Globus pallidus (tissue), 1 donor: ENCODE measurements around the gene PAX7.

Experiments used
- DNase-seq: peaks from one replicate; pipeline ENCODE4 v3.0.0-alpha.2; 2015; ENCODE audit warnings: low spot score

Gene PAX7

GRCh38 chr1:18641005-18641941 is 10.6 kb downstream of the PAX7 start:
- no peak for DNase-seq

- DNase-seq: no peak
Measured at GRCh38 chr1:18642278-18643095, 11.8 kb downstream of the PAX7 start.

- no peak for DNase-seq
Measured at GRCh38 chr1:18643154-18644012, 12.7 kb downstream of the PAX7 start.

GRCh38 chr1:18644013-18644399 is 13.4 kb downstream of the PAX7 start:
- DNase-seq: no peak

- no peak for DNase-seq
Measured at GRCh38 chr1:18644446-18644845, 13.8 kb downstream of the PAX7 start.

GRCh38 chr1:18644973-18645746 is 14.5 kb downstream of the PAX7 start:
- DNase-seq: no peak

- DNase-seq: no peak
Measured at GRCh38 chr1:18645747-18646090, 15.1 kb downstream of the PAX7 start.

- DNase-seq: no peak
Measured at GRCh38 chr1:18646091-18646785, 15.6 kb downstream of the PAX7 start.

GRCh38 chr1:18646786-18647410 is 16.3 kb downstream of the PAX7 start:
- no peak for DNase-seq

GRCh38 chr1:18647681-18648214 is 17.1 kb downstream of the PAX7 start:
- DNase-seq: no peak

GRCh38 chr1:18649693-18650370 is 19.2 kb downstream of the PAX7 start:
- DNase-seq: no peak

- DNase-seq: no peak
Measured at GRCh38 chr1:18651713-18652112, 21.1 kb downstream of the PAX7 start.

- DNase-seq: no peak
Measured at GRCh38 chr1:18652791-18653190, 22.1 kb downstream of the PAX7 start.

GRCh38 chr1:18653367-18653766 is 22.7 kb downstream of the PAX7 start:
- no peak for DNase-seq

- DNase-seq: no peak
Measured at GRCh38 chr1:18653916-18654315, 23.3 kb downstream of the PAX7 start.

GRCh38 chr1:18654599-18654998 is 24.0 kb downstream of the PAX7 start:
- DNase-seq: no peak

- no peak for DNase-seq
Measured at GRCh38 chr1:18657506-18658201, 27.0 kb downstream of the PAX7 start.

- no peak for DNase-seq
Measured at GRCh38 chr1:18658831-18659230, 28.2 kb downstream of the PAX7 start.
